Sigmoid colon (tissue), 7 donors: ENCODE results near the gene OCEL1. TPM values are rescaled to one million over a fixed set of nuclear protein-coding genes. Genes with fewer than 3 reads are reported as not detected.

Experiments used
- DNase-seq: peaks from one replicate; pipeline ENCODE4 v3.0.0-alpha.2; 2019
- H3K27ac ChIP-seq, 4 donors: fragments of 200-600 bp; sonication (generic); one replicate each; pipeline ENCODE4 v1.5.1; 2016 to 2019; ENCODE audit warnings: mild to moderate bottlenecking in 1 of 4
- H3K27me3 ChIP-seq, 3 donors: fragments of 200-600 bp; sonication (generic); one replicate each; pipeline ENCODE4 v1.5.1; 2019; ENCODE audit warnings: mild to moderate bottlenecking in 1 of 3
- H3K36me3 ChIP-seq, 4 donors: fragments of 200-600 bp; sonication (generic); one replicate each; pipeline ENCODE4 v1.5.1; 2016 to 2019
- H3K4me1 ChIP-seq, 4 donors: fragments of 200-600 bp; sonication (generic); one replicate each; pipeline ENCODE4 v1.5.1; 2017 to 2019
- H3K4me3 ChIP-seq, 4 donors: fragments of 200-600 bp; sonication (generic); one replicate each; pipeline ENCODE4 v1.5.1; 2017 to 2019; ENCODE audit warnings: mild to moderate bottlenecking in 2 of 4, moderate library complexity in 1 of 4
- H3K9me3 ChIP-seq, 4 donors: fragments of 200-600 bp in 3 of 4; sonication (generic) in 3 of 4; one replicate each; pipeline versions ENCODE4 v1.5.1 to v1.6.1; 2013 to 2019
- EP300 ChIP-seq, 4 donors: sonication (generic); formaldehyde crosslinking; IDR thresholded peaks; one replicate each; pipeline ENCODE4 v1.6.1; 2017; ENCODE audit warnings: antibody characterized with exemption in 4 of 4
- POLR2A ChIP-seq, 2 donors: fragments of 450-650 bp; IDR thresholded peaks; one replicate each; pipeline ENCODE4 v1.6.1; 2016; ENCODE audit warnings: antibody characterized with exemption in 2 of 2, mild to moderate bottlenecking in 2 of 2, moderate library complexity in 2 of 2
- POLR2AphosphoS5 ChIP-seq, 4 donors: sonication (generic); formaldehyde crosslinking; IDR thresholded peaks; one replicate each; pipeline ENCODE4 v1.6.1; 2017; ENCODE audit warnings: antibody characterized with exemption in 4 of 4
- WGBS, 2 donors: extraction: QIAGEN DNeasy Blood & Tissue Kit; methylation state at CpG; one replicate each; pipeline ENCODE4 v1.1.7; 2013; 5-methylcytosine and 5-hydroxymethylcytosine counted together
- intact Hi-C: fragments of 100-400 bp; cut with DNase I; formaldehyde crosslinking; loops from one replicate; pipeline ENCODE4 v1.15.1; 2023
- polyA plus RNA-seq, 3 donors: library from polyadenylated mRNA; stranded (reverse); fragments of 200-250 nt; gene quantifications; one replicate each; pipeline ENCODE4 v1.2.3, GENCODE V29; 2013
- total RNA-seq, 4 donors: library from RNA; depleted of rRNA; stranded (reverse); fragments of >200 nt; gene quantifications; one replicate each; pipeline ENCODE4 v1.1.0, GENCODE V29; 2016
- TF ChIP-seq, protein P1 (sequence below), 4 experiments: fragments of 450-650 bp in 3 of 4; fragments of 200-600 bp in 1 of 4; IDR thresholded peaks; one replicate each; pipeline ENCODE4 v1.5.1; 2016 to 2019; ENCODE audit warnings: antibody characterized with exemption in 4 of 4, mild to moderate bottlenecking in 3 of 4, moderate library complexity in 2 of 4
- donor health status: healthy with polysubstance abuse.
- donor health status: Bipolar disorder and iron deficiency.
- donor health status: healthy.

The OCEL1 gene
- total RNA-seq = 10 to 100 TPM in 2 of 4 donors, 1 to 10 TPM in 2; 7.5 to 15.8 (median 9.6) TPM
- polyA plus RNA-seq = 10 to 100 TPM; 33.0 to 79.8 (median 49.9) TPM

- peak within 1 kb of the TSS; percentile 85 to 94 (median 87) for H3K27ac ChIP-seq
- H3K36me3 ChIP-seq = peaks cover 0 to 23% (median 0%) of the 10 kb centered on the region in 4 donors
- H3K4me1 ChIP-seq = peaks cover 0 to 22% (median 16%) of the 10 kb centered on the region in 4 donors
- H3K9me3 ChIP-seq = no peaks in the 10 kb centered on the region
- intact Hi-C loops = loop anchor here (1.0 to 10.0 kb wide), 3 partner anchors 19 to 239 kb away; partner anchors contain the start of genes HAUS8, MYO9B, NR2F6 and NXNL1
- TF ChIP-seq POLR2A (IDR thresholded peaks at IDR 0.05) = peak; percentile 54 to 55
- TF ChIP-seq POLR2AphosphoS5 (IDR thresholded peaks at IDR 0.05) = peak; percentile 85 to 92 (median 90)
- TF ChIP-seq, protein P1, sequence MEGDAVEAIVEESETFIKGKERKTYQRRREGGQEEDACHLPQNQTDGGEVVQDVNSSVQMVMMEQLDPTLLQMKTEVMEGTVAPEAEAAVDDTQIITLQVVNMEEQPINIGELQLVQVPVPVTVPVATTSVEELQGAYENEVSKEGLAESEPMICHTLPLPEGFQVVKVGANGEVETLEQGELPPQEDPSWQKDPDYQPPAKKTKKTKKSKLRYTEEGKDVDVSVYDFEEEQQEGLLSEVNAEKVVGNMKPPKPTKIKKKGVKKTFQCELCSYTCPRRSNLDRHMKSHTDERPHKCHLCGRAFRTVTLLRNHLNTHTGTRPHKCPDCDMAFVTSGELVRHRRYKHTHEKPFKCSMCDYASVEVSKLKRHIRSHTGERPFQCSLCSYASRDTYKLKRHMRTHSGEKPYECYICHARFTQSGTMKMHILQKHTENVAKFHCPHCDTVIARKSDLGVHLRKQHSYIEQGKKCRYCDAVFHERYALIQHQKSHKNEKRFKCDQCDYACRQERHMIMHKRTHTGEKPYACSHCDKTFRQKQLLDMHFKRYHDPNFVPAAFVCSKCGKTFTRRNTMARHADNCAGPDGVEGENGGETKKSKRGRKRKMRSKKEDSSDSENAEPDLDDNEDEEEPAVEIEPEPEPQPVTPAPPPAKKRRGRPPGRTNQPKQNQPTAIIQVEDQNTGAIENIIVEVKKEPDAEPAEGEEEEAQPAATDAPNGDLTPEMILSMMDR (IDR thresholded peaks at IDR 0.05) = no peak
- peak in 2 of 4 donors; percentile 12 to 15 for TF ChIP-seq EP300 (IDR thresholded peaks at IDR 0.05)
- H3K4me3 ChIP-seq = peak within 1 kb of the TSS; percentile 62 to 74 (median 64)
- H3K27me3 ChIP-seq = no peaks in the 10 kb centered on the region
- DNase-seq = peak; percentile 100
- 0 to 1% methylated on average over 90 of the region's 90 CpGs for WGBS, 2 donors
These were observed at the start of gene OCEL1 for GRCh38 chr19:17226002-17226933. TSS of gene OCEL1 (plus strand) at chr19:17226226. CDS start at chr19:17226248, 22 bp downstream.

DNA sequence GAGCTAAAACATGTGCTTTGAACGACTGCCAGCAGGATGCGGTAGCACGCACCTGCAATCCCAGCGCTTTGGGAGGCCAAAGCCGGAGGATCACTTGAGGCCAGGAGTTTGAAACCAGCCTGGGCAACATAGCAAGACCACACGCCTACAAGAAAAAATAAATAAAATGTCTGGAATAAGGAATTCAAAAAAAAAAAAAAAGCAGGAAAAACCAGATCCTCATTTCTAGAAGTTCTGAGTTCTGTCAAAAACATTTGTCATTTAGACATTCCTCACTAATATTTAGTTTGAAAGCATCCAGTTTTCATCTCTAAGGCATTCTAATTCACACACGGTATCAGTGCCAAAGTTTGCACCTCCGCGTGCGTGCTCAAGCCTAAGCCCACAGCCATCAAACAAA is 47.7 kb upstream of the OCEL1 start:
- WGBS, 2 donors = 96% methylated on average over 10 of the region's 10 CpGs

GRCh38 chr19:17180997-17181702 is 44.9 kb upstream of the OCEL1 start:
- WGBS, 2 donors = 83 to 93% methylated on average over 22 of the region's 22 CpGs
- TF ChIP-seq POLR2A (IDR thresholded peaks at IDR 0.05) (no peak), POLR2AphosphoS5 (IDR thresholded peaks at IDR 0.05) (no peak), EP300 (IDR thresholded peaks at IDR 0.05) (no peak)
- TF ChIP-seq, protein P1 (IDR thresholded peaks at IDR 0.05) = no peak
- H3K4me1 ChIP-seq = no peaks in the 10 kb centered on the region
- H3K4me3 ChIP-seq = no peak overlapping the region
- DNase-seq = no peak
- no peaks in the 10 kb centered on the region for H3K9me3 ChIP-seq
- H3K36me3 ChIP-seq = peaks cover 17 to 82% (median 47%) of the 10 kb centered on the region in 4 donors
- H3K27me3 ChIP-seq = no peaks in the 10 kb centered on the region
- H3K27ac ChIP-seq = no peak overlapping the region
- intact Hi-C loops = no loop called here

More for the DNA sequence above, 47.7 kb upstream of the OCEL1 start:
- no peaks in the 10 kb centered on the region for H3K9me3 ChIP-seq
- H3K4me3 ChIP-seq = no peak overlapping the region
- H3K27ac ChIP-seq = no peak overlapping the region
- peaks cover 7 to 88% (median 47%) of the 10 kb centered on the region in 4 donors for H3K36me3 ChIP-seq
- intact Hi-C loops = no loop called here
- H3K4me1 ChIP-seq = no peaks in the 10 kb centered on the region
- TF ChIP-seq, protein P1 (IDR thresholded peaks at IDR 0.05) = no peak
- DNase-seq = no peak
- no peaks in the 10 kb centered on the region for H3K27me3 ChIP-seq

DNA sequence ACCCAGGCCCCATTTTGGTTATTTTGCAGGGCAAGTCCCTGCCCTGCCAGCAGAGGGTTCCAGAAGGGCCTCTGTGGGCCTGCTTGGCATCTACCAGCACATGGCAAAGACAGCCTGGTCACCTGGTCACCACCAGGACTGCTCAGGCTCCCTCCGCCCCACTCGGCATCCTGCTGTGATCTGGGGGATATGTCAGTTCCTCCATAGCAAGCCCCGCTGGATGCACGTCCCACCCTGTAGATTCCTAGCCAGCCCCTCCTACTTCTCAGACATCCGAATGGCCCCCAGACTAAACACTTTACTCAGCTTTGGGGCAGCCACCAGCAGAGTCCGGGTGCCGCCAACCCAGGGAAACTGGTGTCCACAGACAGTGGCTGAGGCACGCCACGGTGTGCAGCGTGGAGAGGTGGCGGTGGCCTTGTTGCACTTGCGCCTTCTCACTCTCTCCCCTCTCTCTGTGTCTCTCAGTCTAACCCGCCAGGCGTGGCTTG is 42.7 kb upstream of the OCEL1 start:
- Histone ChIP-seq H3K4me3 (no peak overlapping the region), H3K27ac (no peak overlapping the region), H3K9me3 (no peaks in the 10 kb centered on the region), H3K27me3 (no peaks in the 10 kb centered on the region), H3K36me3 (peaks cover 15 to 82% (median 50%) of the 10 kb centered on the region in 4 donors), H3K4me1 (no peaks in the 10 kb centered on the region)
- no peak for TF ChIP-seq POLR2A (IDR thresholded peaks at IDR 0.05)
- TF ChIP-seq EP300 (IDR thresholded peaks at IDR 0.05) = no peak
- TF ChIP-seq POLR2AphosphoS5 (IDR thresholded peaks at IDR 0.05) = no peak
- TF ChIP-seq, protein P1 (IDR thresholded peaks at IDR 0.05) = no peak
- intact Hi-C loops = no loop called here
- DNase-seq = no peak
- WGBS, 2 donors = 62 to 81% methylated on average over 14 of the region's 14 CpGs
